Epidermal melanocyte (primary cell): ENCODE data around the gene GUCA1A.
"Not testable (repeated sequence)": the region's sequence is repeated elsewhere in the genome, so short reads cannot be mapped to it uniquely, and the experiment has no call there.

ENCODE experiments used
- DNase-seq: peaks from one replicate; pipeline ENCODE4 v3.0.0; 2011; ENCODE audit warnings: low spot score; ENCODE audit not compliant: insufficient read length

GUCA1A gene

DNA sequence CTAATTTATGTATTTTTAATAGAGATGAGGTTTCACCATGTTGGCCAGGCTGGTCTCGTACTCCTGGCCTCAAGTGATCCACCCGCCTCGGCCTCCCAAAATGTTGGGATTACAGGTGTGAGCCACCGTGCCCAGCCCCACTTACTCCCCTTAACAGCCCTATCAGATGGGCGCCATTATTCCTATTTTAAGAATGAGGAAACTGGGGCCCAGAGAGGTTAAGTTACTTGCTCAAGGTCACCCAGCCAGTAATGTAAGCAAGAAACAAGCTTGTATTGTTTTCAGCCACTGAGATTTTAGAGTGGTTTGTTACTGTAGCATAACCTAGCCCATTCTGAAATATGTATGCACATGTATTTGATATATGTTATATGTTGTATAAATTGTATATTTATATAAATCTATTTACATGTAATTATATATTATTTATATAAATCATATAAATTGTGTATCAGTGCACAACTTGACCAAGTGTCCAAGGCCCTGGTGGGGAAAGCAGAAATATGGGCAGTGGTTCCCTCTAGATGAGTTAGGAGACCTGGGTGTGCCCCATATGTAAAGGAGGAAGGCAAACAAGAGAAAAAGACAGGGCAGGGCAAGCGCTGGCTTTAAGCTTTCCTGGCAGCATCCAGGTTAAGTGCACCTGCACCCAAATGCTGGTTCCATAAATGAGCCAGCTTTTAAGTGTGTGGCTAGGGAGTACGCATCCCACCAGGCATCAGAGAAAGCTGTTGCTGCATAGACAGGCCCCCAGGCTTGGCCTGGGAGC lies 1.2 kb upstream of the GUCA1A start:
- DNase-seq = no peak

DNA sequence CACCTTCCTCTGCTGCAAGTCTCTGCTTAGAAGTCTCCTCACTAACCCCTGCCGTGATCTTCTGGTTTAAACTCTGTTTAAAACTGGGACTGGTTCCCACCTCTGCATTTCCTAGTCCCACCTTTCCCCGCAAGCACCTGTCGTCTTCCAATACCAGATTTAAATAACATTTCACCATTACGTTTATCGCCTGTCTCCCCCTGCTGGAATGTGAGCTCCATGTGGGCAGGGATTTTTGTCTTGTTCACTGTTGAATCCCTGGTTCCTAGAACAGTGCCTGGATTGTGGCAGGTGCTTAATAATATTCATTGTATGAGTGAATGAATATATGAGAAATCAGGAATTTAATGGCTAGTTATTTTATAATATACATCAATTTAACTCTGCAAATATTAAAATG lies 2.7 kb downstream of the GUCA1A start:
- DNase-seq = no peak

DNA sequence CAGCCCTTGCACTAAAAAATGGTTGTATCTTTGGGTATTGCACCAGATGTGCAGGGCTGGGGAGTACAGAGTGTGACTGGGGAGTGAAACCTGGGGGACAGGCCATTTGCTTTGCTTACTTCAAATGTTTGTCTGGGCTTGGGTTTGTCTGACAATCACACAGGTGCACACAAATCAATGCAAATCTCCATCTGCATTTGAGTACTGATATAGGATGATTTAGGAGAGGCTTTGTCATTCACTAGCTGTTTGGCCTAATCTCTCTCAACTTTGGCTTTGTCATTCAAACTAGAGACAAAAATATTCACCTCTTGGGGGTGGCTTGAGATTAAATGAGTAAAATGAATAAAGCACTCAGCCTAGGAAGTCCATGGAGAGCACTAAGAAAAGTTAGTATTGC lies 3.8 kb downstream of the GUCA1A start:
- no peak for DNase-seq

DNA sequence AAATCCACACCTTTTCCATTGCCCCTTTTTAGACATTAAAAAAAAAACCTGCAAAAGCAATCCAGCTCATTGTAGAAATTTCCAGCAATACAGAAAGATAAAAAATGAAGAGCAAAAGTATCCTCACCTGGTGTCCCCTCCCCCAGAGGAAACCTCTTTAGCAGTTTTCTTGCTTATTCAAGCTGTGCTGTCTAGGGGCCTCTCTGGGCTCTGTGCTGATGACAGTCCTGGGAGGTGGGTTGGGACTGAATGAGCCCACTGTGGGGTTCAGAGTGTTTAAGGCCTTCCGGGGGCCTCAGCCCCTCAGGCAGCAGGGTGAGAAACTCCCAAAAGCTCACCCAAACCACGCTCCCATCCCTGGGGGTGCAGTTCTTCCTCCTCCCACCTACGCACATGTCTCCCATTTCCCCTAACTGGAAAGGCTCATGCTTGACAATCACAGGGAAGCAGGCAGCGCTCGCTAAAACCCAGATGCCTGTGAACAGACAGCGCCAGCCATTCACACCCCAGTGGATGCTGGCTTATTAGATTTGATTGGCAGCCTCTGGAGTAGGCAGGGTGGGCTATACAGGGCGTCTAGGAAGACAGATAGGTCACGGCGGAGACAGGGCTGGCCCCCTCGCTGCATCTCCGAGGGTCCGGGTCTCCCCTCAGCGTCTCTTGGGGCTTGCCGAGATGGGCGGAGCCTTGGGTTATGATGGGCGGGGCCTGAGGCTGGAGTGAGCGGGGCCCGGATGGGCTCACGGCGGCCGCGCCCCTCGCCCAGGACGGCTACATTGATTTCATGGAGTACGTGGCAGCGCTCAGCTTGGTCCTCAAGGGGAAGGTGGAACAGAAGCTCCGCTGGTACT lies 4.6 kb downstream of the GUCA1A start:
- no peak for DNase-seq

DNA sequence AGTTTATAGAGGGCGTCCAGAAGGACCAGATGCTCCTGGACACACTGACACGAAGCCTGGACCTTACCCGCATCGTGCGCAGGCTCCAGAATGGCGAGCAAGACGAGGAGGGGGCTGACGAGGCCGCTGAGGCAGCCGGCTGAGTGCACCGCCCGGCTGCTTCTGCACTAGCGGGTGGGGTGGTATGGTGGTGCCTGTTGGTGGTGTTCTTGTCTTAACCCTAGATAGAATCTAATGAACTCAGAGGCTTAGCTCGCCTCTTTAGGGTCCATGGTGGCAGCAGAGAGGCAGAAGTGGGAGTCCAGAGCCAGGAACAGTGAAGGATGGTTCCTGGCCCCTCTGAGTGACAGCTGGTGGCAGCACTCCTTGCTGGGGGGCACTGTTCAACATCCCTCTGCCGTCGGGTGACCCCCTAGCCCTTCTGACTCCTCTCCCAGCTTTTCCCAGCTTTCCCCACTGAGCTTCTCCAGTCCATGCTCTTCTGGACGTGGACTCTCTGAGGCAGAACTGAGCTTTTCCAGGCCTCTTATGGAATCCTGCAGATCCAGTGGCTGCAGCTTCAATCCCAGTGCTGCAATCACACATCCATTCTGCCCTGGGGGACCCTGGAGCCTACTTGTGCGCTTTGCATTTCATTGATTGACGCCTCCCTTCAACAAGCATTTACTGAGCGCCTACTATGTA lies 6.2 kb downstream of the GUCA1A start:
- no peak for DNase-seq

DNA sequence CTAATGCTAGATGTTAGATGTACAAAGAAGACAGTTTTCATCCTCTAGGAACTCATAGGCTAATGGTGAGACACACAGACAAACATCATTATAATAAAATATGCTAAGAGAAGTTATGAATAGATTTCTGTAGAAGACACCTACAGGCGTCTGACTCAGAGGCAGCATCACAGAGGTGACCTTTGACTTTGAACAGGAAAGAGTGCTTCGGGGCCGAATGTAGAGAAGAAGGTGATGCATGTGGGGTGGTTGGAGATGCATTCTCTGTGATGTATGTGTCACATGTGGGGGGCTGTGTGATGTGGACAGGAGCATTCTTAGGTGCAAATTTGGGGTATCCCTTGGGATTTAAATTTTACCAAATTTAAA lies 6.8 kb downstream of the GUCA1A start:
- DNase-seq = no peak

DNA sequence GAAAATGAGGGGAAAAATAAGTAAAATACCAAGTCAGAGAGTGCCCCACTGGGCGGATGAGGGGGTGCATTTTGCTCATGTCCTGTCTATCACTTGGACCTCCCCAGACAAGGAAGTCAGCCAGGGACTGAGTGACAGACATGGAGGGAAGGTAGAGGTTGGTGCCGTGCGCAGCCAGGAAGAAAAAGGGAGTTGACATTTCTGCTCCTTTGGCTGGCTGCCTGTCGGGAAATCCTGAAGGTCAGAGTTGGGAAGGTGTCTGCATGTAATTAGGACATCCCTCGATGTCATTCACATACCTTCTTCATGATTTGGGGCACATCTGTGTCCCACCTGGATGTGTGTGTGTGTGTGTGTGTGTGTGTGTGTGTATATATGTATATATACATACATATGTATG lies 8.9 kb downstream of the GUCA1A start:
- DNase-seq = no peak

DNA sequence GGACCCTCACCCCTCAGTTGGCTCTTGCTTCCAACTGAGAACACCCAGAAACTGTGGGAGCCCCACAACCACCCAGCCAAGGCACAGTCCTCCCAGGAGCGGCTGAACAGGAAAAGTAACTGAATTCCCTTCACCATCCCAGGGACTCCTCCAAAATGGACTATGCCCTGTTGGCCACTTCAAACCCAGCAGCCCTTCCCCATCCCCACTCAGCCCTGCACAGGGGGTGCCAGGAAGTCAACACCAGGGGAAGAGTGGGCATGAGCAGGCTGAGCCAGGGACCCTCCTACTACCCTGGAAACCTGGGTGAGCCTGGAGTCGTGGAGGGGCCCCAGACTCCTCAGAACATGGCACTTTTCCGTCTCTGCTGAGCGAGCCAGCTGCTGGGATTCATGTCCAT lies 11.3 kb downstream of the GUCA1A start:
- DNase-seq = no peak

DNA sequence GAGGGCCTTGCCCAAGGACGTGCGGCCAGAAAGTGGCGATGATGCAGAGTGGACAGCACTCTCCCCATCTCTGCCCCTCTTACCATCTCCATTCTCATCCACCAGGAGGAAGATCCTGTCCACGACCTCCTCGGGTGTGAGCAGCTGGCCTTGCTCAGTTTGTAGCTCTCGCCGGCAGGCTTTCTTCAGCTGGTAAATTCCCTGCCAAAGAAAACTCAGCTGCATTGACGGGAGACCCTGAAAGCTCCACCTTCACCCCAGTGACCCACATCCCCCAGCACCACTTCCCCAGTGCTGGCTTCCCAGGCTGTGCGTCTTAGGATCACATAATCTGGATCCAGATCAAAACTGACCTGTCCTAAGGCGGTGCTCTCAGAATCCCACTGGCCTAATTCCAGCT lies 12.4 kb downstream of the GUCA1A start:
- no peak for DNase-seq

DNA sequence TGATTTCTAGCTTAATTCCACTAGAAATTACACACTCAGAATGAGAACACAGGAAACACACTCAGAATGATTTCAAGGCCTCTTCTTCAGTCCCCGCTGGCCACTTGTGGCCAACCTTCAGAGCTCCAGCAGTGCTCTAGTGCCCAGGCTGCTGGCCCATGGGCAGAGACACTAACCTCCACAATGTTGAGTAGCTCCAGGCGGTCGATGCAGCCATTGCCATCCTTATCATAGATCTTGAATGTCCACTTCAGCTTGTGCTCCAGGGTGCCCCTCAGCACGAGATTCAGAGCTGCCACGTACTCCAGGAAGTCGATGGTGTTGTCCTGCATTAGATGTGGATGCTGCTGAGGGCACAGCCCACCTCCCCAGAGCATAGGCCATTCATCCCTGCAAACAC lies 15.2 kb downstream of the GUCA1A start:
- DNase-seq = no peak

DNA sequence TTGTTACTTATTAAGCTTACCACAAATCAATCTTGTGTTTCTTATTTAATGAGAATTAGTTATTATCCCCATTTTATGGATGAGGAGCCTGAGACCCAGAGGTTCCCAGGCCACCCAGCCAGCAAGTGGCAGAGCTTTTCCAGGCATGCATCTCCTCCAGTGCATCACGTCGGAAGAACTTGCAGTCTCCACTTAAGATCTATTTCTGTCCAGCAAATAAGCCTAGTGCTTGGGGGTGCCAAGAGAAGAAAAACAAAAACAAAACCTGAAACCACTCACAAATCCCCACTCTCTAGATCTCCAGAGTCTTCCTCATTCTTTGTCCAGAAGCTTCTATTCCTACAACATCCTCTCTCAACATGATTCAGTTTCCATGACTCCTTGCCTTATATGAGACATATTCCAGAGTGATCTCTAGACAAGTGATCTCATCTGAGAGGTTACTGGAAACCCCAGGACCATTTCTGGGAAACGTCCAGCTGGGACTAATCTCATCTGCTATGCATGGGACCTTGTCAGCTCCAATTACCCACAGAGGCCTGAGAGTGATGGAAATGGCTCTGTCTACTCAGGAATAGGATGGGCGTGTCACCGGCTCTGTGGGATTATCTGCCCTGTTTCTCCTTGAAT lies 17.5 kb downstream of the GUCA1A start:
- no peak for DNase-seq

DNA sequence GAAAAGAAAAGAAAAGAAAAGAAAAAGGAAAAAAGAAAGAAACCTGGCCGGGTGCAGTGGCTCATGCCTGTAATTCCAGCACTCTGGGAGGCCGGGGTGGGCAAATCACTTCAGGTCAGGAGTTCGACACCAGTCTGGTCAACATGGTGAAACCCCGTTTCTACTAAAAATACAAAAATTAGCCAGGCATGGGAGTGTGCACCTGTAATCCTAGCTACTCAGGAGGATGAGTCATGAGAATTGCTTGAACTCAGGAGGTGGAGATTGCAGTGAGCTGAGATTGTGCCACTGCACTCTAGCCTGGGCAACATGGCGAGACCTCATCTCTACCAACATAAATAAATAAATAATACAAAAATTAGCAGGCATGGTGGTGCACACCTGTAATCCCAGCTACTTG lies 19.2 kb downstream of the GUCA1A start:
- not testable (repeated sequence) for DNase-seq

DNA sequence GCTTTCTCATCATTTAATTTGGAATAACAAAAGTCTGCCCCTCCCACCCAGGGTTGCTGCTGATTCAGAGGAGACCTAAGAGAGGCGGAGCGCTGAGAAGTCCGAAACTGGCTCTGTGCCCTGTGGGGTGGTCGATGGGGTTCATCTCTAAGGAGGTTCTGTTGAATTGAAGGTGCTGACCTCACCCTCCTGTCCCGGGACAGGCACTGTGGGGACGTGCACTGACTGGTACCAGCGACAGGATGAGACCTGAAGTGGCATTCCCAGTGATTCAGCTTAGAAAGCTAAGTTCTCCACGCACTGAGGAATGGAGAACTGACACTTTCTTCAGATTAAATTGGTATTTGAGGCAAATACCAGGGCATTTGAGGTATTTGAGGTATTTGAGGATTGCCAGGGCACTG lies 20.3 kb downstream of the GUCA1A start:
- no peak for DNase-seq

DNA sequence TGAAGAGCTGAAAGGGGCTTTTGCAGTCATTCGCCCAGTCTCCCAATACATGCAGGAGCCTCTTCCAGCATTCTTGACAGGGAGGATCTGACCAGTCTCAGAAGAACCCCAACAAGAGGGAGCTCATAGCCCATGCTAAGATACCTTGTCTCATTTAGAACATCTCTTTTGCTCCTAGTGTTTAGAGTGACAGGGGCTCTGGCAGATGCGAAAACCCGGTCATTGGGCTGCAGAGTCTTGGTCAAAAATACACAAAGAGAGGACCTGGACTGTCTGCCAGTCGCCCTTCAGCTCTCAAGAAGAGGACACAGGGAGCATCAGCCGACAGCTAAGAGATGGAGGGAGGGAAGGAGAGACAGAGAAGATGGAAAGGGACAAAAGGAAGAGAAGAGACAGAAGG lies 20.9 kb downstream of the GUCA1A start:
- no peak for DNase-seq

DNA sequence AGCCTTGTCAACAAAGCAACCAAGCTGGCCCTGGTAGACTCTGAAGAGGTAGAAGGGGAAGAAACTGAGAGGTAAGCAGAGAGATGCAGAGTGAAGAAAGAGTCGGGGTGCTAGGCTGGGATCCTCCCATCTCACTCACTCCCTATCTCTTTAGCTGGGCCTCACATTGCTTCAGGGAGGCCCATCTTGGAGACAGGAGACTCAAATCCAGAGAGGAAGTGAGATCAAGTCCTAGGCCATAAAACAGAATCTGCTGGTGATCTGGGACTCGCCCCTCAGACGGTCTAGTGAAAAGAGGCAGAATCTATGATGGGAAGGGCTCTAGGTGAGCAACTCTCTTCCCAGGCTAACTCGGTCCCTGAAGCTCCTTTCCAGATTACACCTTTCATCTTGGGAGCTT lies 22.3 kb downstream of the GUCA1A start:
- DNase-seq = no peak

DNA sequence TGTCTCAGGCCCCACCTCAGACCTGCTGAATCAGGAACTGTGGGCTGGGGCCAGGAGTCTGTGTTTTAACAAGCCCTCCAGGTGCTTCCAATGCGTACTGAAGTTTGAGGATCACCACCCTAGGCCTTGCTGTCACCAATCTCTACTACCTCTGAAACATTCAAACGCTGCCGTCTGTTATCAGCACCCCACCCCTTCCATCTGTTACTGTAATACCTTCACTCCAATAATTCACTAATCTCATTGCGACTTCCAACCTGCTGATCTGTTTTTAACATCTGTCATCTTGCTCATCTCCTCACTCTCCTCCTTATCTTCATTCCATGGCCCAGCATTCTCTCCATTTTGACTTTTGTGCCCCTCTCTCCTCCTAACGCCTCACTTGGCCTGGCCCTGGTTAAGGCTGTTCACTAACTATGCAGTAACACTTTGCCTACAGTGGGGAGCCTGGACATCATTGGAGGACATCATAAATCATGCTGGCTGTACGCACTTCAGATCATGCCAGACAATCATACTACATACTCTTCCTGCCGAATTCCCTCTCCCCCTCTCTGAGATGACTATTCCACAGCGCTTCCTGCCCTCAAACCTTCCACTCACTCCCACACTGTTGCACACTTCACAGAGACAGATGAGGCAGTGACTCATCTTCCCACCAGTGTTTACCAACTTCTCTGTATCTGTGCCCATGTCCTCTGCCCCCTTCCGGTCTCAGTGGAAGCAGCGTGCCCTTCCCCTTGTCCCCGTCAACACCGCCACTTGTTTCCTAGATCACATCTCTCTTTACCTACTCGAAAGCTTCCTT lies 24.6 kb downstream of the GUCA1A start:
- DNase-seq = no peak

DNA sequence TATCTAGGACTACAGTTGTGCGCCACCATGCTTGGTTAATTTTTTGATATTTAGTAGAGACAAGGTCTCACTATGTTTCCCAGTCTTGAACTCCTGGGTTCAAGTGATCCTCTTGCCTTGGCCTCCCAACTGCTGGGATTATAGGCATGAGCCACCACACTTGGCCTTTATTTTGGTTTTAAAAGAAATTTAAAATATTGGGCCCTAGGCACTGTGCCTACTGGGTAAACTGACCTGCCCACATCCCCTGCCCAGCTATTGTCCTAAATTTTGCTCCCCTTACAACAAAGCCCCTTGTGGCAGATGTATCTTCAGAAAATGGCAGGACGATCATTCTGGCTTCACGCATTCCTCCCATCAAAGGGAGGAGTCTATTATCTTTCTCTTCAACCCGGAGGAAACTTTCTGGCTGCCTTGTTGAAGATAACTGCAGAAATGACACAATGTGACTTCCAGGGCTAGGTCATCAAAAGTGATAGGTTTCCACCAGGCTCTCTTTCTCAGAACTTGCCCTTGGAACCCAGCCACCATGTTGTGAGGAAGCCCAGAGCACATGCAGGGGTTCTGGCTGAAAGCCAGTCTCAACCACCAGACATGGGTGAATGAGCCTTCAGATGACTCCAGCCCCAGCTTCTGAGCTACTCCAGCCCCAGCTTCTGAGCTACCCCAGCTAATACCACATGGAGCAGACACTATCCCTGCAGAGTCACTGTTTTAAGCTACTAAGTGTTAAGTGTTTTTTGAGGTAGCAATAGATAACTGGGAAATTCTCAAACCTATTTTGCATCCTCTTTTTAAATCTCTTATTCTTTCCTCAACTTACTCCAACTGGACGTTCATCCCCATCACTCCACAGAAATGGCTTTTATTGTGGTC lies 26.2 kb downstream of the GUCA1A start:
- DNase-seq = no peak

DNA sequence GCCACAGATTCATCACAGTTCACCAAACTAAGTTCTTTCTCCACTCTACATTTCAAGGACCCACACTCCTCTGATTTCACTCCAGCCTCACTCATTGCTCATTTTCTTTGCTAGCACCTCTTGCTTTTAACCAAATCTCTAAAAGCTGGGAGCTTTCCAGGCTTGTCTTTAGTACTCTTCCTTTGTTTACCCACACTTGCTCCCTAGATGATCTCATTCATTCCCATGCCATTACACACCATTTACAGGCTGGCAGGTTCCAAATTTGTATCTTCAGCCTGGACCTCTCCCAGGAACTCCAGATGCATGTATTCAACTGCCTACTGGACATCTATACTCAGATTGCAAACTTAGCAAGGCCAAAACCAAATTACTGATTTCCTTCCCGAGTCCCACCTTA lies 26.9 kb downstream of the GUCA1A start:
- peak; percentile 30 for DNase-seq

DNA sequence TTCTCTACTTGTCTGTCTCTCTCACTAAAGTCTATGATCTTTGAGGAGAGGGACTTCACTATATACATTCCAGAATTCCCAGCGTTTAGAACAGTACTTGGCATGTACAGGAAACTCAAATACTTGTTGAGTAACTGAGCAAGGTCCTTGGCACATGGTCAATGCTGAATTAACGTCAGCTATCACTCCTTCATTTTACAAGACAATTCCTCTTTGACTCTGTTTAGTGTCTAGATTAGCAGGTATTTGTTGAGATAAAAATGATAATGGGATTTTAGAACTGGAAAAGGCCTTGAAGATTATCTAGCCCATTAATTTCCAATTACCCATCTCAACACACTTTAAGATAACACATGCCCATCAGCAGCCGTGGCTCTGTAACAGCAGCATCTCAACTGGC lies 28.2 kb downstream of the GUCA1A start:
- no peak for DNase-seq
